ENCODE measurements around the gene DDHD1.
"Not testable (repeated sequence)": the region's sequence is repeated elsewhere in the genome, so short reads cannot be mapped to it uniquely, and the experiment has no call there.

The DDHD1 gene

DNA sequence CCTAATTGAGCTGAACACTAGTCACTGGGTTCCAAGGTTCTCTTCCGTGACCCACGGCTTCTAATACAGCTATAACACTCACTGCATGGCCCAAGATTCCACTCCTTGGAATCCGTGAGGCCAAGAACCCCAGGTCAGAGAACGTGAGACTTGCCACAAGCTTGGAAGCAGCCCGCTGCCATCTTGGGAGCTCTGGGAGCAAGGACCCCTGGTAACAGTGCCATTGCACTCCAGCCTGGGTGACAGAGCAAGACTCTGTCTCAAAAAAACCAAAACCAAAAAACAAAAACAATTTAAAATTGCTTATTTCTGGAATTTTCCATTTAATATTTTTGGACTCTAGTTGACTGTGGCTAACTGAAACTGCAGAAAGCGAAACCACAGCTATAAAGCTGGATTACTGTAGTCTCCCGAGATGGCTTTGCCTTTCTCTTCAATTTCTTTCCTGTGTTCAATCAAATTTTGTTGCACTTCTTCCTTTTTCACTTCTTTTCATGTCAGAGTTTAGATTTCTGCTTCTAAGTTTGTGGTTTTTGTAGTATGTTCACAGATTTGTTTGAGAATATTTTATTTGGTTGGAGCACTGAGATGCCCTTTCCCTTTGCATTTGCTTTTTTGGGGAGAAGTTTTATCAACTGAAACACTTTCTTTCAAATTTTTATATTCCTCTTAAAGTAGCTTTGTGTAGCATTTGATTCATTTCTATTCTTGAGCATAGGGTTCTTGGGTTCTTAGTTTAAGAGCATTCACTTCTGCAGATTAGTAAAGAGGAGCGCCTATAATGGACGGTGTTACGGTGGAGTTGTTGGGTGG is 44.6 kb downstream of the DDHD1 start:
- DNase-seq (ENCODE audit: low read depth), result no peak

DNA sequence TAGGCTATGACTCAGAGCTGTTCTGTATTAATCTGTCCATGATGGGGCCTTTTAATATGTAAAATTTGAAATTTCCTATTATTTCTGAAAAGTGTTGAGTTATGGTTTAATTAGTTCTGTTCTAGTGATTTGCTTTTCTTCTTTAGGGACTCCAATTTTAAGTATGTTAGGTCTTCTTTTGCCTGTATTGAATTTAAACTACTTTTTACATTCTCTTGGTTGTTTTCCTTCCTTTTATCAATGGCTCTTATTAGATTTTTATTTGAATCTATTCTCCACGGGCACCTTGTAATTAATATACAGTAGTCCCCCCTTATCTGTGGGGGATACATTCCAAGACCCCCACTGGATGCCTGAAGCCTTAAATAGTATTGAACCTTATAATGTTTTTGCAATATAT is 46.4 kb downstream of the DDHD1 start:
- no peak for DNase-seq (ENCODE audit: low read depth)

- no peak for DNase-seq (ENCODE audit: low read depth)
Measured at GRCh38 chr14:53103636-53104340, 49.3 kb downstream of the DDHD1 start.

DNA sequence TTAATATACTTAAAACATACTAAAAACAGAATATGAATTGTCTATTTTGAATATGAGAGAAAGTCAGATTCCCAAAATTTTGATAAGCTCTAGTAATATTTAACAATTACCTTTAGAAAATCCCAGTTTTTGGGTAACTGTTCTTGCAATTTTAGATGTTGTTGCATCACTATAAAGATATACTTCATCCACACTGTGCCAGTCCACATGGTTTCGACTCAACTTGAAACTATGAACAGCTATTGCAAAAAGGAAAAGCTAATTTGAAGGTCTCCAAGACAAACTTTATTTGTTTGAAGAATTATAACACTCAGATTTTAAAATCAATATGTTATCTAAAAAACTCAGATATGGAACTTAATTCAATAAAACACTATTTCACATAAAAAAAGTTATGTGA is 59.9 kb downstream of the DDHD1 start:
- DNase-seq (ENCODE audit: low read depth), result no peak

GRCh38 chr14:53090853-53091252 is 62.3 kb downstream of the DDHD1 start:
- DNase-seq (ENCODE audit: low read depth), result no peak

- not testable (repeated sequence) for DNase-seq (ENCODE audit: low read depth)
Measured at GRCh38 chr14:53084954-53085353, 68.2 kb downstream of the DDHD1 start.

DNA sequence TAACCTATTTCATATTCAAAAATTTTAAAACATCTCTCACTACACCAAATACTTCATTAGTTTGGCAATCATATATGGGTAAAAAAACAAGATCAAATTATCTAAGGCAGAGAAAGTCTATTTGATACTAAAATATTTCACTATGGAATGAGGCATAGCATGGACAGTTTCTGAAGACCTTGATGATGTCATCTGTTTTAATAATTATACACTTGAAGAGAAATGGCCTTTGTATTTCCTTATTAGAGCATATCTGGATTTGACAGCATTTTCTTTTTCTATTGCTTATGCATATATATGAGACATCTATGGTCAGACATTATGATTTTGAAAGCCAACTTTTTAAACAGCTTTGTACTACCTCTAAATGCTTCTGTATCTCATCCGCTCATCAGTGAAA is 88.6 kb downstream of the DDHD1 start:
- no peak for DNase-seq (ENCODE audit: low read depth)

DNA sequence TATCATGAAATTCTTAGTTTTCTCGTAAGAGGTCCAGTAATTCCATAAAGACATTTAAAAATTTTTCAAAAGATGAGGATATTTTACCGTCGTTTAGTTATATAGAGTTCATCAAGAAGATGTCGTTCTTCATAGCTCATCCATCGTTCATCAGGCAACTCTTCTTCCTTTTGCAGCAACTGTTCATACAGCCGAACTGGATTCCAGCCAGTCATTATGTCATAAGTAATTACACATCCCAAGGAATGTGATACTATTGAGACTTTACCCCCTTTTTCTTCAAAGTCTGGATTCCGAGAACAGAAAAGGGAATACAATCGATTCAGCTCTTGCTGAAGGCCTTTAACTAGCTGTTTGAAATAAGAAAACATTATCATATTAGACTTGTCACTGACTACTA is 90.3 kb downstream of the DDHD1 start:
- no peak for DNase-seq (ENCODE audit: low read depth)

DNA sequence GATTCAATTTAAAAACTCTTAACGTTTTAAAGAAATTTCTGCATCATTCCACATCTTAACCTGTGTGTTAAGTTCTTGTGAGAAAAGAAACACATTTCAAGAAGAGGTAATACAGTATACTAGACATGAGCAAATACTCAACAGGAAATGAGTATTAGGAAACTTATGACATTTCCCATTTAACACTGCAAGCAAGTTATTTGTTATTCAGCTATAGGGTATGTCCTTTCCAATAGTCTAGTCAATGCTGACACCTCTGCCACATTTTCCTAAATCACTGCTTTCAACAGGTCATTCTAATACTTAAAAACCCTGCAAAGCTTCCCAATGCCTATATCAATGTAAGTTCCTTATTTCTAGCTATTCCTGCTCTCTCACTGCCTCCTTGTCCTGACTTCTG is 93.1 kb downstream of the DDHD1 start:
- no peak for DNase-seq (ENCODE audit: low read depth)

DNA sequence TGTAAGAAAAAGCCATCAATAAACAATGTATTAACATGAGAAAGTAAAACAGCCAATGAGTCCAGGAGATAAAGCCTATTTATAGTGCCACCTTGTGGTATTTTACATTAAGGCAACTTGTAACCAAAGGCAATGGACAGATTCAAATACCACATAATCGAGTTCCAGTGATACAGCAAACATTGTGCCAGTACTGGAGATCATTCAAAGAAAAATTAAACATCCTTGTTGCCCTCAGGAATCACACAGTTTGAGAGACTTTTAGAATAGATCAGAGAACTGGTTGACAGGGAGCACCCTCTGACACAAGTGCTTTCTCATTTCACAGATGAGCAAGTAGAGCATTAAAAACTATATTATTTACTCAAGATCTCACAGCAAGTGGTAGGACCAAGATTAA is 98.1 kb downstream of the DDHD1 start:
- DNase-seq (ENCODE audit: low read depth), result no peak

- no peak for DNase-seq (ENCODE audit: low read depth)
Measured at GRCh38 chr14:53054457-53054856, 98.7 kb downstream of the DDHD1 start.

- no peak for DNase-seq (ENCODE audit: low read depth)
Measured at GRCh38 chr14:53048631-53049030, 104.5 kb downstream of the DDHD1 start.

DNA sequence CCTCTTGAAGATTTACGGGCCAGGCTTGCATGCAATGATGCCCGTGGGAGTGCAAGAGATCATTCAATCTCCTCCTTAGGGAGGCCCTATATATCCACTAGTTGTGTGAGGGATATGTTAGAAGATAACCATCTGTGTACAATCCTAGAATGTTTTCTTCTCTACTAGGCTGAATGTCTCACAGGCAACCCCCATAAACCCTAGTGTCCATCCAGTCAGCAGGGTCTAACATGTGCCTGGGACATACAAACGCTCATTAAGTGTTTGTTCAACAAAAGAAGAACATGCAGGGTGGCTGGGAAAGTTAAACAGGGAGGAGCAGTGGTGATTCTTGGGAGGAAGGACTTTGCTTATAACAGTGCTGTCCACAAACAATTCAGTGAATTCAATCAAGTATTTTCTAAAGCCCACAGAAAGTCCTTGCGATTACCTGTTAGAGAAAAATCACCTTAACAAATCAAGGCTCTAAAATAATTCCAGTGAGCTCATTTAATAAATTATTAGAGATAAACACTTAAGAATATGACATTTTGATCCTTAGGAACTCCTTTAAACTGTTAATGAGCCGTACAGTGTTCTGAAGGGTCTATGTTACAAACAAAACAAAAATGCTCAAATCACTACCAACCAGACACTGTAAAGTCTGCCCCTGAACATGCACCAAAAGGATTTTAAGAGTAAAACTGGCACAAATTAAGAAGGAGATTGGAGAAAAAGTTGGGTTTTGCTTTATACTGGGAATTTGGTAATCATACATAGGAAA is 105.6 kb downstream of the DDHD1 start:
- no peak for DNase-seq (ENCODE audit: low read depth)

- DNase-seq (ENCODE audit: low read depth), result no peak
Measured at GRCh38 chr14:53044486-53044885, 108.6 kb downstream of the DDHD1 start.

- DNase-seq (ENCODE audit: low read depth), result no peak
Measured at GRCh38 chr14:53043027-53043581, 110.0 kb downstream of the DDHD1 start.

- no peak for DNase-seq (ENCODE audit: low read depth)
Measured at GRCh38 chr14:53042480-53042879, 110.6 kb downstream of the DDHD1 start.

DNA sequence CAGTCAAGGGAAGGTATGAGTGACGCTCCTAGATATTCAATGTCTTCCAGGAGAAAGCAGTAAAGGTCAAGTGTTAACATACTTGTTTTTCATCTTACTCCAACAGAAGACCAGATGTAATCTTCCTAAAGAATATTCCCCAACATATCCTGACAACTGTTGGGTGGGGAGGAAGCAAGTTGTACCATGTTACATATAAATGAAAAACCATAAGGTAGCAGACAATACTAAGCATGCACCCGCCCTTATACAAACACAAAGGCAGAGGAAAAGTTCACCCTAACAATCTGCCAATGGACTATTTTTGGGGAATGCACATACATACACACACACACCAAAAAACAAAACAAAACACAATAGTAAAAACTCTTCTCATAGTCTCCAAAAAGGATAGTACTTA is 112.1 kb downstream of the DDHD1 start:
- no peak for DNase-seq (ENCODE audit: low read depth)

DNA sequence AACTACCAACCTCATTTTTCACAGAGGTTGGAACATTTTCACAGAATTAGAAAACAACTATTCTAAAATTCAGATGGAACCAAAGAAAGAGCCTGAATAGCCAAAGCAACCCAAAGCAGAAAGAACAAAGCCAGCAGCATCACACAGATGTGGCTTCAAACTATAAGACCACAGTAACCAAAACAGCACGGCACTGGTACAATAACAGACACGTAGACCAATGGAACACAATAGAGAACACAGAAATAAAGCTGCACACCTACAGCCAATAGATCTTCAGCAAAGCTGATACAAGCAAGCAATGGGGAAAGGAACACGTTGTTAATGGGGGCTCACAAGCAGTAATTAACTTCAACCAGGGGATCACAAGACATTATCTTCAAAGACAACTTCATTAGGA is 114.5 kb downstream of the DDHD1 start:
- DNase-seq (ENCODE audit: low read depth), result no peak

- no peak for DNase-seq (ENCODE audit: low read depth)
Measured at GRCh38 chr14:53037016-53037415, 116.1 kb downstream of the DDHD1 start.

- no peak for DNase-seq (ENCODE audit: low read depth)
Measured at GRCh38 chr14:53035336-53036210, 117.5 kb downstream of the DDHD1 start.

- no peak for DNase-seq (ENCODE audit: low read depth)
Measured at GRCh38 chr14:53034688-53035230, 118.4 kb downstream of the DDHD1 start.

Data from GM04503 (cell line).